COR-L47 (cell line): ENCODE results near the gene TMEM200C.
A peak's percentile ranks its signal among the peaks of the same experiment; 100 is the strongest.

Source experiments
- DNase-seq: peaks from one replicate; lab custom pipeline; 2025; lab: John Stamatoyannopoulos, UW

The TMEM200C gene

DNA sequence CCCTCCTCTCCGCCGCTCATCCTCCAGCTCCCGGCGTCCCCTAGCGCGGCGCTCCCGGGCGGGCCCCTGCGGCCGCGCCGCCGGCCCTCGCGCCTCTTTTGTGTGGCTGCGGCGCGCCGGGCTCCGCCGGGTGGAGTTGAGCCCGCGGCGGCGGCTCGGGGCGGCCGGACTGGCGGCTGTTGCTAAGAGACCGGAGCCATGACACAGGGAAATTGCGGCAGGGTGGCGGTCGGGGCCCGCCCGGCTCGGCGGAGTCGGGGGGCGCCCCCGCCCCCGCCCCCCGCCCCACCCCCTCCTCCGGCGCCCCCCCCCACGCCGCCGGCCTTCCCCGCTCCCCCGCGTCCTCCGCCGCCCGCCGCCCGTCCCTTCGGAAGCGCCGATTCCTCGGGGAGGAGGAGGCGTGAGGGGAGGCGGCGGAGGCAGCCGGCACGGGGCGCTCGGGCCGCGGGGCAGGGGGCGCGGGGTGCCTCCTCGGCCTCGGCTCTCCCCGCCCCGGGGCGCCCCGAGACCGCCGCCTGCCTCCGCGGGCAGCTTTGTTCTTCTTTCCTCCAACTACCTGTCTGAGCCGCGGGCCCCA is at the start of gene TMEM200C:
Gene TMEM200C (minus strand): TSS at position 224 of the 577 bp plus-strand sequence. CDS start 3,459 bp downstream, outside the sequence.
- DNase-seq = peak; percentile 67

DNA sequence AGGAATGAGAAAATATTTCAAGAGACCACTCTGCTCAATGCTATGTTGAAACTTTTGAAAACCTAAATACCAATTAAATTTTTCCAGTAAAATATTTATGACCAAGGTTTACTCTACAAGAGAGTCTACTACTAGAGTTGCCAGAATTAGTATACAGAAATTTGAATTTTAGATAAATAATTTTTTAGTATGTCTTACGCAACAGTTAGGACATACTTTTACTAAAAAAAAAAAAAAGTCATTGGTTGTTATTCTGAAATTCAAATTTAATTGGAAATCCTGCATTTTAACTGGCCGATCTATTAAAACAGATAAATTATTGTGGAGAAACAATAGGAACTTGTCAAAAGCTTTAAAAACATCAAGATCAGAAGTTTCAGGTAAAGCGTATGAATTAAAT is 49.1 kb upstream of the TMEM200C start:
- no peak for DNase-seq

- DNase-seq = peak; percentile 57
Observed at GRCh38 chr18:5943514-5943913, 48.2 kb upstream of the TMEM200C start.

DNA sequence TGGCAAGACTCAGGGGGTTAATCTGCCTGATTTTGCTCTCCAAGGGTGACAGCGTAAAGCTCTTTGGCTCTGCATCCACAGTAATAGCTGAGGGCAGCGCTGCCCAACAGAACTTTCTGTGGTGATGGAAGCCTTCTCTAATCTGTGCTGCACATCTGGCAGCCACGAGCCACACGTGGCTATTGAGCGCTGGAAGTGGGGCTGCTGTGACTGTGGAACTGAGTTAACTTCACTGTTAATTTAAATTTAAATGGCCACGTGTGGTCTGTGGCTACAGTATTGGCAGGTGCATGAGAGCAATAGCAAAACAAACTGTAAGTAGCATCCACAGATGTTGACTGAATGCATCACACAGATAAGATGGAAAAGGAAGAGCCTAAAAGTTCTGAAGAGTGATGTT is 47.3 kb upstream of the TMEM200C start:
- no peak for DNase-seq

DNA sequence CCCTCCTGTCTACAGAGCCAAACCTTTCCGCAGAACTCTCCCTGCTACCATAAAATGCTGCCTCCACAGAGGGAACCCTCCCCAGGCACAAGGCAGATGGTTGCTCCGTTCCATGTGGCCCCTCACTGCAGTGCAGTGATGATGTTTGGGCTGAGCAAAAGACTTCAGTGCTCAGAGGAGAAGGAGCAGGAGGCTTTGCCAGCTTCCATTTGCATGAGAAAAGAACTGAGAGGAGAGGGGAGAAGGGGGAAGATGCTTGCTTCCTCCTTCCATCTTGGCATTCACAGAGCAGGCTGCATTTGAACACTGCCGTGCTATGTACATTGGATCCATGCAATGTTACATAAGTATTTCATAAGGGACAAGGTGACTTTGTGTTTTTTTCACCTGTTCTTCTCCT is 46.6 kb upstream of the TMEM200C start:
- no peak for DNase-seq

DNA sequence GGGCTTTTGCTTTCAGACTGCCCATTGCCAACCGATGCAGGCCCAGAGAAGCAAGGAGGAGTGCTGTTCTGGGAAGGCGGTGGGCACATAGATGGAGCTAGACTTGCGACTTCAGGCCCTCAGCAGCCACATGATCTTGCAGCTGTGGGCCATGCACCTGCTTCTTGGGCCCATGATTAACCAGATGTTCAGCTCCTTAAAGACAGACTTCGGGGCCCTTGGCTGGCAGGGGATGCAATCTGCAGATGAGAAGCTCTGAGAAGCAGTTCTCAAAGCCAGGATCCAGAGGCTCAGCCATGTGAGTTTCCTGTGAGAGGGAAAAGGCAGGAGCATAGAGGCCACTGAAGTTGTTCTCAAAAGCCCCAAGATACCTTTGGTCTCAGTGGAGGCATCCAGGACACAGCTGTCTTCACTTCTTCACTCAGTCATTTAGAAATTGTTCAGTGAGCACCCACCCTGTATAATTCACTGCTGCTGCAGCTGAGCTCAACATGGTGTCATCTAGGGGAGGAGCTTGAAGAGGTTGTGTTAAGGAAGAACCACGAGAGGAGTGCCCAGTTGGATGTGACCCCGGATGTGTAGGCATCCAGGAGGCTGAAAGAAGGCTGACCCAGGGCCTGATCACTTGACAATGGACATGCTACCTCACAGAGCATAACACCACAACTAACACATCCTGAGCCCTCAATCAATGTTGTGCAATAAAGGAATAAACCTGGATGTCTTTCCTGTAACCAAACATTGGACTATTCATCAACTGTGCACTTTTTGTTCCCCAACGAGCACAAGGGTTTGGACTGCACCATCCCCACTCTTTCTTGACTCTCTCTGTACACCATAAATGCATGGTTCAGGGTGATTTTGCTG is 44.7 kb upstream of the TMEM200C start:
- DNase-seq = no peak

DNA sequence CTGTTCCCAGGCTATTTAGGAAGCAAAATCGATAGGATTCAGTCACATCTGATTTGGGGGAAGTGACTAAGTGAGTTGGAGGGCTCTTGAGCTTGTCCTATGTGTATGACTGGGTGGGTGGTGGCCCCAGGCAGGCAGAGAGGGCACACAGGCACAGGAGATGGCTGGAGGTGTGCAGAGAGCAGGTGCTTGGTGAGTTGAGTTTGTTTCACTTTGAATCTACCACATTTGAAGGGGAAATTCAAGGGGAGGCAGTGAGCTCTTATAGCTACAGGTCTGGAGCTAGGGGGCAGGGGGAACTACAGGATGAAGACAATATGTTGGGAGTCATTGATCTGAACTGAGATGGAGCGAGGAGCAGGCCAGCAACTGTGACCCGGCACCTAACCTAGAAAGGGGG is 42.5 kb upstream of the TMEM200C start:
- no peak for DNase-seq

GRCh38 chr18:5937121-5937520 is 41.8 kb upstream of the TMEM200C start:
- no peak for DNase-seq

DNA sequence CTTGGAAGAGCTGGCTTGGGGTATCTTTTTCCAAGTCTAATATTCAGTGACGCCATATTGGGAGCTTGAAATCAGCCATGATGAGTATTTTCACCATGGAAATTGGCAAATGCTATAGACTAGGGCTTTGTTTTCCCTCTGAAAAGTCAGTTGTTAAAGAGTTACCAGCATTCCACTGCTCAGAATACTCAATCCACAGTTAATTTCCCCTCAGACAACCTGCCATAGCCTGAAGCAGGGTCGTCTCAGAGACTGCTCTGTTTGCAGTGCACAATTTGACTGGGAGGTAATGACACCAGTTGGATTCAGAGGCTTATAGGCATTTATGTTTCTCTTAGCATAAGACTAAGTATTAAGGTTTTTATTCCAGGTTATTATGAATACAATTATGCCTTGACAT is 35.5 kb upstream of the TMEM200C start:
- no peak for DNase-seq

GRCh38 chr18:5918205-5918858 is 23.0 kb upstream of the TMEM200C start:
- DNase-seq = no peak

DNA sequence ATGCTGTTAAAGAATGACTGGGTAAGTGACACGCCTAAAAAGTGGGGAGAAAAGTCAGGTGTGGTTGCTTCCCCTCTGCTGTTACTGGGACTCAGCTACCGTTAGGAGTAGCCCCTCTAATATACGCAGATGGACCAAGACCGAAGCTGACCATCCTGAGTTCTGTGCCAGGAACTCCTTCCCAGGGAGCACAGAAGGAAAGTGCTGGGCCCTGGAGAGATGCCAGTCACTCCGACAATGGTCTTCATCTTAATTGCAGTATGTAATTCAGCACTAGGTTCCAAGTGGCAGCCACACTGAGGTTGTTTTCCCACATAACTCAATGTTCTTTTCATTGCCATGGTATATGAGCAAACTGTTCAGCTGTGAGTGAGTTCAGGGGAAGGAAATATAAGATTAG is 19.6 kb upstream of the TMEM200C start:
- DNase-seq = peak; percentile 30

- no peak for DNase-seq
Observed at GRCh38 chr18:5914016-5914415, 18.7 kb upstream of the TMEM200C start.

DNA sequence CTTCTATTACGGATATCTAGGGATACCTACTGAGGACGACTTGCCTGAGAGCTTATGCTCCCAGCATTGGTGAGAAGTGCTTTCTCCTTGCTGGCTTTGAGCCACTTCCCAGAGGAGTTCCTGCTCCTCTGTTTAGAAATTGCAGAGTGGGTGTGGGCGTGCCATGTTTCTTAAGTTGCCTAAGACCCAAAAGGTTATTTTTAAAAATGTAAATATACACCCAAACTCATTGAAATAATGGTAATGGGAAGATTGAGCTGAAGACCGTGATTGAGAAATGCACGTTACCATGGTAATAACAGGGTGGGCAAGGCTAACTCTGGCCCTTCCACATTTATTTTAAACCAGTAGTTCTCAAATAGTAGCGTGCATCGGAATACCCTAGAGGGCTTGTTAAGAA is 17.2 kb upstream of the TMEM200C start:
- no peak for DNase-seq

DNA sequence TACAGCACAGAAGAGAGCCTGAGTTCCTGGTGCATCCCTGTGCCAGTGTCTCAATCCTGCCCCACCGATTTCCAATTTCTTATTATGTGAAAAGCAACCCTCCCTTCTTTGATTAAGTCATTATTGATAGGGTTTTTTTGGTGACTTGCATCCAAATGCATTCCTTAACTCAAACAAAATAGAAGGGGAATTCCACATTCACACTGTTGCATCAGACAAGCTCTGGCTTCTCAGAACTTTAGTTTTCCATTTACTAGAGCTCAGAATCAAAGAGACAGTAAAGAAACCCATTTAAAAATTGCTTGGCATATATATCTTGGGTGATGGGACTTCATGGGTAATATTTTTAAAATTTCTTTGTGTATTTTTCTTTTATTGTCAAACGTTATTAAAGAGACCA is 13.8 kb upstream of the TMEM200C start:
- no peak for DNase-seq

DNA sequence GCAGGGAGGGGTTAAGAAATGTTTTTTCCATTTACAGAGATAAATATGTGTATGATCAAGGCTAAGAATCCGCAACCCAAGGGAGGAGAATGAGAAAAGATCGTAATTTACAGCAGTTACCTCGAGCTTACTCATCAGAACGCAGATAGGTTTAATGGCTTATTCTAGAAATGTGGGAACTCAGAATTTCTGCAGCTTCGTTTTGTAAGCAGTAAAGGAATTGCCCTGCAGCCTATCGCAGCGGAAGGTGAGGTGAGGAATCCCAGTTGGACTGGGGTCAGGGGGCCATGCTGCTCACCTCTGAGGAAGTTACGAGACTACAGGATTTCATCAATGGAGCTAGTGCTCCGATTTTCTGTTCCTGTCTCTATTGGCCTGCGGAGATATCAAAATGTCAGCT is 8.1 kb upstream of the TMEM200C start:
- no peak for DNase-seq

GRCh38 chr18:5900262-5900661 is 4.9 kb upstream of the TMEM200C start:
- DNase-seq = no peak

- DNase-seq = no peak
Observed at GRCh38 chr18:5899835-5900234, 4.5 kb upstream of the TMEM200C start.

DNA sequence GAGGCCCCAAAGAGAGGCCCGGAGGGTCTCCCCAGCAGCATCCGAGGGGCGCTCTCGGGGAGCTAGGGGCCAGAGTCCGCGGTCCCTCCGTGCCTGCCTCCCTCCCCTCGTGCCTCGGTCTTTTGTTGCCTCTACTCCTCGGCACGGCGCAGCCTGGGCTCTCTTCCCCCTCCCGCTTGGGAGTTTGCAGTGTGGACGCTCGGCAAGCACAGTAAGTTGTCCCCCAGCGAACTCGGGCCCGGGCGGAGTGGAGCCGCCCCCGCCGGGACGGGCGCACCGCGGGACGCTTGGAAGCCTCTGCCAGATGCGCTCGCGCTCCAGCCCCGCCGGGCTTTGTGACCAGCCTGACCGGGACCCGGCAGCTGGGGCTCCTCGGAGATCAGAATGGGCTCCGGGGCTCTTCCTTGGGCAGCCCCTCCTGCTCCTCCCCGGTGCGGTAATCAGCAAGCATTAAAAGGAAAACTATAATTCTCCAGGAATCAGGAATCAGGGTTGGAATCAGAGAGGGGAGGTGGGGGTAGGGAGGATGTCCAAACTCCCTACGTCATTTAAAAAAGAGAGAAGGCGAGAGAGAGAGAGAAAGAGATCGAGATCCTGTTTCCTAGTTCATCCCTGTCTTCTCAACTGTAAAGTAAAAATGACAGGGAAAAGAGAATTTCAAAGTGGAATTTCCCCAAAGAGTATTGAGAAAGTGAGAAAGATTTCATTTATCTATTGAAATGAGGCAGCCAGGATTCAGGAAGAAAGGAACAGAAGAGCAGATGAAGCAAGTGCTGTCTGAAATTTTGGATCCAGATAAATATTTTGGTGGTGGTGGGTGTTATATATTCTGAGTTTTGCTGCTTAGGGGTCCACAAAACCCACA is 786 bp upstream of the TMEM200C start:
- peak; percentile 55 for DNase-seq

- DNase-seq = peak; percentile 43
Observed at GRCh38 chr18:5894611-5895298, 567 bp downstream of the TMEM200C start.

GRCh38 chr18:5893956-5894610 is 1.2 kb downstream of the TMEM200C start:
- no peak for DNase-seq

- no peak for DNase-seq
Observed at GRCh38 chr18:5892823-5893431, 2.4 kb downstream of the TMEM200C start.
